Measurements from ENCODE around the gene VSIG8.

Gene VSIG8

DNA sequence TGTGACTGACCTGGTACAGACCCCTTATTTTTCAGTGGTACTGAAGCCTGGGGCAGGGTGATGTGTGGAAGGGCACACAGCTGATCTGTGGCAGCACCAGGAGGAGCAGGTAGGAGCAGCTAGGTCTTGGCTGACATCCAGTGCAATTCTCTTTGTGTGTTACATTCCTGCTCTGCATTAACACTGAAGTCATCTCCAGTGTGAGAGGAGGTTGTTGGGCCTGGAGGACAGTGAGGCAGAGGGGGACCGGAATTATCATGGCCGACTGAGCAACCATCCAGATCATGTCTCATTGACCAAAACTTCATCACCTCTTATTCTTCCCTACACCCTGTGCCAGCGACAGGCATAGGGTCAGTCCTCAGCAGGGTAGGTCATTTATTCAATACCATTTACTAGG lies 34.3 kb downstream of the VSIG8 start:
- no peak for DNase-seq

DNA sequence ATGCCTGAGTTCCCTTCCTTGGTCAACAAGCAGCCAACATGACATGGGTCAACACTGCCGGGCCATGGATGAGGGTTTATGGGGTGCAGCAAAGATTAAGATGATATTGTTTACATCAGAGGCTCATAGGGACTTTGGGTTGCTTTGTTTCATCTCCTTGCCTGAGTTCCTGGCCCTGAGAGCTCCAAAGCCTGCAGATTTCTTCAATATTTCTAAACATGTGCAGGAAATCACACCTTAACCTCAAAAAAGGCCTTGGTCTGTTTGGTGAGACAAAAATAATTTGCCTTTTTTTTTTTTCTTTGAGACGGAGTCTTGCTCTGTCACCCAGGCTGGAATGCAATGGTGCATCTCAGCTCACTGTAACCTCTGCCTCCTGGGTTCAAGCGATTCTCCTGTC lies 34.9 kb downstream of the VSIG8 start:
- no peak for DNase-seq

DNA sequence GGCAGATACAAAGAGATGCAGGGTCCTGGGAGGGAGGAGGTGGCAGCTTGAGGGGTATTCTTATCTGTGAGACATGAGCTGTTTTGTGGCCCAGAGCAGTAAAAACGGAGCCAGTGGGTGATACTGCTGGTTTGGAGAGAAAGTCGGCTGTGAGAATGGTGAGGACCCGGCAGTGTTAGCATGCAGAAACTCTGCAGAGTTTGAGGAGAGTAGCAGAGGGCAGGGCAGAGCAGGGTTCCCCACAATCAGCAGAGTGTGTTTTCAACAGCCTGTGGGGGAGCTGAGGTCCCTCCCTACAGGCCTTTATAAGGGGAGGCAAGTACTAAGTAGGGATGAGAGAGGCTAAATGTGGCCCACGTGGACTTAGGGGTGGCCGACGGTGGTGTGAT lies 35.4 kb downstream of the VSIG8 start:
- no peak for DNase-seq

DNA sequence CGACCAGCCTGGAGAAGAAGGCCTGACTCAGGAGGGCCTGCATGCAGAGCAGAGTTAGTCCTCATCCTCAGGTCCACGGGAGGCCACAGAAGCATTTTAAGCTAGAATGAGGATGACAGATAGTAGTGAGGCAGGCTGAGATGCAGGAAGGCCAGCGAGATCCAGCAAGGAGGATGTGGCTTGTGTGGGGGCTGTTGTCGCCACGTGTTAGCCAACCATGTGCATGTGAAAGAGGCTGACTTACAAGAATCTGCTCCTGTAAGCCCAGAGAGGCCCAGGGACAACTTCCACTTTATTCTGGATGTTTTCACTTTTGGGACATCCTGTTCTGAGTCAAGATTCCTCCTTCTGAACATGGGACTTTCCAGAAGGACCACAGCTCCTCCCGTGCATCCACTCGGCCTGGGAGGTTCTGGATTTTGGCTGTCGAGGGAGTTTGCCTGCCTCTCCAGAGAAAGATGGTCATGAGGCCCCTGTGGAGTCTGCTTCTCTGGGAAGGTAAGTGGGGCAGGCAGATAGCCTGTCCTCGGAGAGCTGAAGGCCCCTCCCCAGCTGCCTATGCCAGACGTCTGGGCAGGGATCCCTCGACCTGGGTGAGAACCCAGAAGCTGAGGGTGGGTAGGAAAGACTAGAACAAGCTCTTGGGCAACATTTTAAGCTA lies 35.9 kb downstream of the VSIG8 start, which contains the start of gene SLAMF8:
SLAMF8 (plus strand) TSS at position 433 of the 661 bp plus-strand sequence; CDS start at position 459, 26 bp downstream.
- no peak for DNase-seq

DNA sequence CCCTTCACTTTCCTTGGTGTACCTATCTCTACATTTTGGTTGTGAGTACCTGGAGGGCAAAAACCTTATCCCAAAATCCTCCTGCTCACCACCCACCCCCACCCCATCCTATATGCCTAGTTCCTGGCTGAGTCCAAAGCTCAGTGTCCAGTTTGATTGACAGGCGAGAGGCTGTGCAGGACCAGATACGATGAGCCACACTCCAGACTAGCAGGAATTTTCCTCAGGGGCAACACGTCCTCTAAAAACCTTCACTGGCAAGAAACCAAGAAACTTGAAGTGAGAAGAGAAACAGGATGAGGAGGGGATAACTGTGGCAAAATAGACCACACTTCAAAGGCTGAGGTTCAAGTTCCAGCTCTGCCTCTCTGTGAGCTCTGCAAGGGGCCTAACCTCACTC lies 36.9 kb downstream of the VSIG8 start:
- peak; percentile 66 for DNase-seq

DNA sequence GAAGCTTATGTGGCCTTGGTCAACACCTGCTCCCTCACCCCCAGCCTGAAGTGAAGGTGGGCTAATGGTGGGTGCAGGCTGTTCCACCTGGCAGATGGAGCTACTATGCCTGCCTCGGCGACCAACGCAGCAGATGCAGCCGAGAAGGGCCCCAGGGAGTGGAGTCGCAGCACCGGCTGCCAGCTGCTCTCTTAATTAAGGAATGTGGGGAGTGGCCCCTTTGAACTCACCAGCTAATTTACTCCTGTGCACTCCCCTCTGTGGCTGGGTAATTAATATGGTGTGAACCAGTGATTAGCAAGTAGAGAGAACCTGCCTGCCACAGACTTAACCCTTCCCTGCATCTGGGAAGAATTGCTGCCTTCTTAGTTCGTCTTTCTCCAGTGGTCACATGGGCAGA lies 39.1 kb downstream of the VSIG8 start:
- no peak for DNase-seq

DNA sequence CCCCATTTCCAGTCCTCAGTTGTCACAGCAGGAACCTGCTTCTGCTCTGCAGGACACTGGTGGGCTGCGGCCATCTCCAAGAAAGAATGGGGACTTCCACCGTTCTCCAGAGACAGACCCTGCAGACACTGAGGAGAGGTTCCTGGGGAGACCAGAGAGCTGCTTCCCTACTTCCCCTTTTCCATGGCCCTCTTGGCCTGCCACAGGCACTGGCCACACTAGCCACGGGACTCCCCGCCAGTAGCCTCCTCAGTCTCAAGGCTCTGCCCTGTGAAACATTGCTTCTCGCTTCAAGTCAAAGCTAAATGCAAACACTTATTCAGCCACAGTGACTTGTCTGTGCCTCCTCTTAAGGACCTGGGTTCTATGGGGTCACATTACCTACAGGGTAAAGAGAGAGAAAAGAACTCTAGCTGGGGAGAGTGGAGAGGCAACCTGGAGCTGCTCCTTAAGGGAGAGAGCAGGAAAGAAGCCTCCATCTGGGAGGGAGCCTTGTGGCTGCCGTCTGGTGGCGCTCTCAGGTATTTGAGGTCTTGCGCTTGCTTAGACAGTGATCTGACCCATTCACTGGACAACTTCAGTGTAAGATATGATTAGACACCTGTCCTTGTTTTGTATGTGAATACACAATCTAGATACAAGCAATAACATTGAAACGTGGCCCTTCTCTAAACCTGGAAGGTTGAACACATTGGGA lies 41.1 kb downstream of the VSIG8 start:
- no peak for DNase-seq

DNA sequence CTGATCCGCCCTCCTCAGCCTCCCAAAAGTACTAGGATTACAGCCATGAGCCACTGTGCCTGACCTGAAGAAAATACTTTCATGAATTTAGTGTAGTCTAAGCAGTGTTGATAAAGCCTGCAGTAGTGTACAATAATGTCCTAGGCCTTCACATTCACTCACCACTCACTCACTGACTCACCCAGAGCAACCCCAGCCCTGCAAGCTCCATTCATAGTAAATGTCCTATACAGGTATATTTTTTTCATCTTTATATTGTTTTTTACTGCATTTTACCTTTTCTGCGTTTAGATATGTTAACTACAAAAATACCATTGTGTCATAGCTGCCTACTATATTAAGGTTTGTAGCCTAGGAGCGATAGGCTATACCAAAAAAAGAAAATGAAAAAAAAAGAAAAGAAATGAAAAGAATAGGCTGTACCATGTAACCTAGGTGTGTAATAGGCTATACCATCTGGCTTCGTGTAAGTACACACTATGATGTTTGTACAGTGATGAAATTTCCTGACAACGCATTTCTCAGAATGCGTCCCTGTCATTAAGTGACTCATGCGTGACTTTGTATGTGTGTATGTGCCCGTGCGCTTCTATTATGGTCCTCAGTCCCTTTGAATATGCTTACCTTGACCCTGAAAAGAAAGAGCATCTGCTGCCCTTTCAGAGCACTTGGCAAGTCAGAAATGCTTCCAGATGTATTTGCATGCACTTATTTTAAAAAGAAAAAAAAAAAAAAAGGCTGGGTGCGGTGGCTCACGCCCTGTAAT lies 45.0 kb downstream of the VSIG8 start:
- DNase-seq, result no peak

DNA sequence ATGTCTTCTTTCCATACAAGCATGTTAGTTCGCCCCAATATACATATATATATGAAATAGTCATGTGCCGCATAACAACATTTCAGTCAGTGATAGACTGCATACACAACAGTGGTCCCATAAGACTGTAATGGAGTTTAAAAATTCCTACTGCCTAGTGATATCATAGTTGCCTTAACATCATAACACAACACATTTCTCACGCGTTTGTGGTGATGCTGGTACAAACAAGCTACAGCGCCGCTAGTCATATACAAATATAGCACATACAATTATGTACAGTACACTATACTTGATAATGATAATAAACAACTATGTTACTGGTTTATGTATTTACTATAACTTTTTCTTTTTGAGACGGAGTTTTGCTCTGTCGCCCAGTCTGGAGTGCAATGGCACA lies 46.5 kb downstream of the VSIG8 start:
- no peak for DNase-seq

DNA sequence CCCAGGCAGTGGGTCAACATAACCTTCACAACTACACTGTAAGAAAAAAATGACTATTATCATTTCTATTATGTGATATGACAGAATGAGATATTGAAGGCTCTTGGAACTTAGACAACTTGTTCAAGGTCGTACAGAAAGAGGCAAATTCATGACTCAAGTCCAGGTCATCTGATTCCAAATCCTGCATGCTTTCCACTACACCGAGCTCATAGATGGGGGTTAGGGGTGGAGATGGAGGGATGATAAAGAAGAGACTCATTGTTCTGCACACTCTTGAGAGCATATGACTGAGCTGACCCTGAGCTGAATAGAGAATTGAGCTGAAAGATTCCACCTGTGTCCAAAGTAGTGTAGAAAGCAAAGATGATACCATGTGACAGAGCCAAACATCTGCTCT lies 57.5 kb downstream of the VSIG8 start:
- DNase-seq, result no peak

Measured in islet precursor cell (in vitro differentiated cells).